Measurements from ENCODE around the gene ATP6V0D1. TPM values are rescaled to one million over a fixed set of nuclear protein-coding genes. Genes with fewer than 3 reads are reported as not detected.

ATP6V0D1 gene
- total RNA-seq, 1 experiment from 2014 or later, result 43.0 TPM

DNA sequence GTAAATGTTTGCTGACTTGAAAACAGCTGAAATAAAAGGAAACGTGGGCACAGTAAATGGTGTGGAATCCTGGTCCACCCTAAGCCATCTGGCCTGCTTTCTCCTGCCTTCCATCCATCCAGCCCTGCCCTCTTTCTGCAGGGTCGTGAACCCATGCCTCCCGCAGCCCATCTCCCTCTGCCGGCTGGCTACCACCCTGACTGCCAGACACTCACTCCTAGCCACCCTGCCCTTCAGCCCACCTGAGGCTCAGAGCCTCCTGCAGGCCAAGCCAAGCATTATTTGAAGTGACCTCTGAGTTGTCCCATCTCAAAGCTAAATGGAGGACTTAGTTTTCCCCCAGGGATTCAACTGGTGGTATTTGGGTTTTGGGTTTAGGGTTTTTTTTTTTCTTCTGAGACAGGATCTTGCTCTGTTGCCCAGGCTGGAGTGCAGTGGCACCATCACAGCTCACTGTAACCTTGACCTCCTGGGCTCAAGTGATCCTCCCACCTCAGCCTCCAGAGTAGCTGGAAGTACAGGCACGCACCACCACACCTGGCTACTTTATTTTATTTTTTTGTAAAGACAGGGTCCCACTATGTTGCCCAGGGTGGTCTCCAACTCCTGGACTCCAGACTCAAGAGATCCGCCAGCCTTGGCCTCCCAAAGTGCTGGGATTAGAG lies 73.0 kb downstream of the ATP6V0D1 start:
- Histone ChIP-seq H3K79me1 (ENCODE audit: insufficient read depth, low read depth, low read length, poor library complexity, severe bottlenecking) (no peaks in the 10 kb centered on the region), H2BK15ac (ENCODE audit: low read depth, low read length) (no peak overlapping the region), H3K4me1 (ENCODE audit: insufficient read depth, low read length) (peaks cover 8% of the 10 kb centered on the region; the same call in 1 of the 2 replicates), H3K23me2 (ENCODE audit: insufficient read length, low read depth, low read length, poor library complexity, severe bottlenecking) (no peaks in the 10 kb centered on the region), H3K18ac (ENCODE audit: insufficient read length, low read depth, low read length) (no peak overlapping the region), H3K4ac (ENCODE audit: low read depth, low read length) (no peak overlapping the region), H3K23ac (ENCODE audit: insufficient read length, low read depth, low read length) (no peak overlapping the region), H4K91ac (ENCODE audit: insufficient read length, low read depth, low read length) (no peak overlapping the region), H4K5ac (ENCODE audit: insufficient read length, low read depth, low read length) (no peak overlapping the region), H2BK12ac (ENCODE audit: insufficient read length, low read depth, low read length) (no peak overlapping the region), H3T11ph (ENCODE audit: low read length) (no peak overlapping the region), H2AFZ (ENCODE audit: low read length) (no peak overlapping the region), H3K14ac (ENCODE audit: insufficient read depth, low read length) (no peak overlapping the region), H3K56ac (ENCODE audit: insufficient read length, low read depth, low read length) (no peak overlapping the region), H4K8ac (replicated peaks; ENCODE audit: insufficient read length, low read depth, low read length) (no peak overlapping the region), H3K9ac (ENCODE audit: extremely low read depth, insufficient read length, low read length) (no peak overlapping the region), H2BK5ac (ENCODE audit: insufficient read length, low read length) (no peak overlapping the region), H2AK5ac (ENCODE audit: insufficient read length, low read length) (no peak overlapping the region), H4K20me1 (ENCODE audit: control insufficient read depth, insufficient read depth, insufficient read length) (no peaks in the 10 kb centered on the region), H2BK20ac (ENCODE audit: low read depth, low read length, poor library complexity, severe bottlenecking) (no peak overlapping the region), H3K27ac (ENCODE audit: insufficient read length, low read depth, low read length) (no peak overlapping the region), H3K4me2 (ENCODE audit: insufficient read depth, insufficient read length, low read length) (no peak overlapping the region), H3K27me3 (ENCODE audit: insufficient read depth, low read length) (no peaks in the 10 kb centered on the region), H3K9me3 (ENCODE audit: control insufficient read depth, low read depth, low read length) (no peaks in the 10 kb centered on the region), H2BK120ac (ENCODE audit: low read depth, low read length, poor library complexity, severe bottlenecking) (no peak overlapping the region), H3K79me2 (ENCODE audit: insufficient read depth, low read length) (no peaks in the 10 kb centered on the region)
- peak; percentile 71 for DNase-seq
- TF ChIP-seq, protein P1, sequence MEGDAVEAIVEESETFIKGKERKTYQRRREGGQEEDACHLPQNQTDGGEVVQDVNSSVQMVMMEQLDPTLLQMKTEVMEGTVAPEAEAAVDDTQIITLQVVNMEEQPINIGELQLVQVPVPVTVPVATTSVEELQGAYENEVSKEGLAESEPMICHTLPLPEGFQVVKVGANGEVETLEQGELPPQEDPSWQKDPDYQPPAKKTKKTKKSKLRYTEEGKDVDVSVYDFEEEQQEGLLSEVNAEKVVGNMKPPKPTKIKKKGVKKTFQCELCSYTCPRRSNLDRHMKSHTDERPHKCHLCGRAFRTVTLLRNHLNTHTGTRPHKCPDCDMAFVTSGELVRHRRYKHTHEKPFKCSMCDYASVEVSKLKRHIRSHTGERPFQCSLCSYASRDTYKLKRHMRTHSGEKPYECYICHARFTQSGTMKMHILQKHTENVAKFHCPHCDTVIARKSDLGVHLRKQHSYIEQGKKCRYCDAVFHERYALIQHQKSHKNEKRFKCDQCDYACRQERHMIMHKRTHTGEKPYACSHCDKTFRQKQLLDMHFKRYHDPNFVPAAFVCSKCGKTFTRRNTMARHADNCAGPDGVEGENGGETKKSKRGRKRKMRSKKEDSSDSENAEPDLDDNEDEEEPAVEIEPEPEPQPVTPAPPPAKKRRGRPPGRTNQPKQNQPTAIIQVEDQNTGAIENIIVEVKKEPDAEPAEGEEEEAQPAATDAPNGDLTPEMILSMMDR (conservative IDR thresholded peaks at IDR 0.05), result peak; percentile 54
- peak overlapping the region in 1 of 3 experiments; percentile 28; a peak in 3 of 7 replicates for H3K27ac Mint-ChIP-seq
- H3K4me3 Mint-ChIP-seq, result no peak overlapping the region
- H3K27me3 Mint-ChIP-seq (ENCODE audit: low read depth), result peaks cover 10% of the 10 kb centered on the region
- no peaks in the 10 kb centered on the region for H3K9me3 Mint-ChIP-seq
- WGBS (ENCODE audit: extremely low coverage, insufficient read length, low lambda C conversion rate), result no CpG with 5 or more reads among the region's 6 CpGs
- H3K4me1 Mint-ChIP-seq, result peaks cover 41 to 44% of the 10 kb centered on the region in 2 experiments
- H3K36me3 Mint-ChIP-seq (ENCODE audit: insufficient read depth in 1 of 3, low read depth in 3 of 3), result peaks cover 0 to 2% (median 0%) of the 10 kb centered on the region in 3 experiments; a peak in 1 of 7 replicates

Measured in H9 (cell line).